Neural cell (in vitro differentiated cells): ENCODE results near the gene NTRK1. TPM values are rescaled to one million over a fixed set of nuclear protein-coding genes. Genes with fewer than 3 reads are reported as not detected.

Experiments used
- H2AFZ ChIP-seq: fragments of 200-600, 300-800 bp; sonication (generic), shearing (Covaris generic); 2 replicates; pipeline ENCODE4 v1.6.0; 2014; ENCODE audit warnings: low read depth, mild to moderate bottlenecking, antibody characterized with exemption, low read length, moderate library complexity
- H3F3A ChIP-seq: fragments of 200-600 bp; shearing (Covaris generic); 2 replicates; pipeline ENCODE4 v1.6.1; 2016; ENCODE audit warnings: mild to moderate bottlenecking, moderate library complexity, mixed read lengths, antibody characterized with exemption, low read length; ENCODE audit not compliant: insufficient read depth, poor library complexity, severe bottlenecking
- H3K27ac ChIP-seq: fragments of 200-600, 300-800 bp; sonication (generic), shearing (Covaris generic); 2 replicates; pipeline ENCODE4 v1.5.1; 2014; ENCODE audit warnings: mild to moderate bottlenecking, low read length, moderate library complexity
- H3K27me3 ChIP-seq: fragments of 300-800, 200-600 bp; sonication (generic), shearing (Covaris generic); 2 replicates; pipeline ENCODE4 v1.6.0; 2014; ENCODE audit warnings: mild to moderate bottlenecking, low read depth, low read length, moderate library complexity; ENCODE audit not compliant: insufficient read depth
- H3K36me3 ChIP-seq: fragments of 300-800, 200-600 bp; sonication (generic), shearing (Covaris generic); 2 replicates; pipeline ENCODE4 v1.5.1; 2014; ENCODE audit warnings: mild to moderate bottlenecking, antibody characterized with exemption, low read length, moderate library complexity; ENCODE audit not compliant: insufficient read depth
- H3K4me2 ChIP-seq: fragments of 300-800, 200-600 bp; sonication (generic), shearing (Covaris generic); 2 replicates; pipeline ENCODE4 v1.6.0; 2014; ENCODE audit warnings: mild to moderate bottlenecking, low read length
- H3K4me3 ChIP-seq: fragments of 300-800, 200-600 bp; sonication (generic), shearing (Covaris generic); 2 replicates; pipeline ENCODE4 v1.5.1; 2014; ENCODE audit warnings: mild to moderate bottlenecking, low read length, moderate library complexity
- H3K79me2 ChIP-seq: fragments of 200-600 bp; shearing (Covaris generic); replicated peaks from 2 replicates; pipeline ENCODE4 v1.6.0; 2014; ENCODE audit warnings: mild to moderate bottlenecking, low read length, moderate library complexity; ENCODE audit not compliant: insufficient read depth
- H3K9ac ChIP-seq: fragments of 300-800, 200-600 bp; sonication (generic), shearing (Covaris generic); 2 replicates; pipeline ENCODE4 v1.6.1; 2016; ENCODE audit warnings: mild to moderate bottlenecking, low read length, mixed read lengths
- H3K9me2 ChIP-seq: fragments of 200-600 bp; shearing (Covaris generic); 2 replicates; pipeline ENCODE4 v1.6.1; 2016; ENCODE audit warnings: mild to moderate bottlenecking, low read length, mixed read lengths; ENCODE audit not compliant: insufficient read depth
- H3K9me3 ChIP-seq: fragments of 200-600, 300-800 bp; sonication (generic), shearing (Covaris generic); 2 replicates; pipeline ENCODE4 v1.6.1; 2016; ENCODE audit warnings: mild to moderate bottlenecking, mixed run types, low read length, moderate library complexity, mixed read lengths
- H4K20me1 ChIP-seq: fragments of 200-600 bp; shearing (Covaris generic); 2 replicates; pipeline ENCODE4 v1.6.1; 2016; ENCODE audit warnings: mild to moderate bottlenecking, mixed run types; ENCODE audit not compliant: insufficient read depth
- CTCF ChIP-seq: fragments of 450-650 bp; IDR thresholded peaks from 2 replicates; pipeline ENCODE4 v1.5.1; 2014; ENCODE audit warnings: antibody characterized with exemption, mild to moderate bottlenecking, moderate library complexity; ENCODE audit not compliant: poor library complexity, severe bottlenecking
- EP300 ChIP-seq: fragments of 450-650 bp; conservative IDR thresholded peaks from 2 replicates; pipeline ENCODE4 v1.6.1; 2014; ENCODE audit warnings: antibody characterized with exemption, mild to moderate bottlenecking, moderate library complexity; ENCODE audit not compliant: poor library complexity, severe bottlenecking
- EZH2 ChIP-seq: fragments of 200-600, 300-800 bp; shearing (Covaris generic), sonication (generic); IDR thresholded peaks from 2 replicates; pipeline ENCODE4 v1.6.1; 2014; ENCODE audit warnings: antibody characterized with exemption, low read length, borderline replicate concordance, mild to moderate bottlenecking; ENCODE audit not compliant: insufficient read depth, poor library complexity, severe bottlenecking
- MXI1 ChIP-seq: fragments of 450-650 bp; conservative IDR thresholded peaks from 2 replicates; pipeline ENCODE4 v1.6.1; 2014; ENCODE audit warnings: antibody characterized with exemption, mild to moderate bottlenecking; ENCODE audit not compliant: poor library complexity, severe bottlenecking
- POLR2AphosphoS5 ChIP-seq: IDR thresholded peaks from 2 replicates; pipeline ENCODE4 v1.6.1; 2012
- RAD21 ChIP-seq: fragments of 450-650 bp; conservative IDR thresholded peaks from 2 replicates; pipeline ENCODE4 v1.6.1; 2014; ENCODE audit warnings: antibody characterized with exemption, mild to moderate bottlenecking, moderate library complexity
- REST ChIP-seq: IDR thresholded peaks from 2 replicates; pipeline ENCODE4 v1.6.1; 2012; ENCODE audit warnings: borderline replicate concordance
- SMC3 ChIP-seq: fragments of 450-650 bp; conservative IDR thresholded peaks from 2 replicates; pipeline ENCODE4 v1.6.1; 2014; ENCODE audit warnings: antibody characterized with exemption, mild to moderate bottlenecking, moderate library complexity; ENCODE audit not compliant: poor library complexity
- TAF1 ChIP-seq: IDR thresholded peaks from 2 replicates; pipeline ENCODE4 v1.6.1; 2012; ENCODE audit warnings: low read depth
- polyA plus RNA-seq: library from polyadenylated mRNA; depleted of rRNA; stranded (reverse); fragments of >200 nt; gene quantifications from 2 replicates; pipeline ENCODE4 v1.2.3, GENCODE V29; 2014

NTRK1 gene
- polyA plus RNA-seq, 1 donor from 2014 or later, result 4.9 TPM

DNA sequence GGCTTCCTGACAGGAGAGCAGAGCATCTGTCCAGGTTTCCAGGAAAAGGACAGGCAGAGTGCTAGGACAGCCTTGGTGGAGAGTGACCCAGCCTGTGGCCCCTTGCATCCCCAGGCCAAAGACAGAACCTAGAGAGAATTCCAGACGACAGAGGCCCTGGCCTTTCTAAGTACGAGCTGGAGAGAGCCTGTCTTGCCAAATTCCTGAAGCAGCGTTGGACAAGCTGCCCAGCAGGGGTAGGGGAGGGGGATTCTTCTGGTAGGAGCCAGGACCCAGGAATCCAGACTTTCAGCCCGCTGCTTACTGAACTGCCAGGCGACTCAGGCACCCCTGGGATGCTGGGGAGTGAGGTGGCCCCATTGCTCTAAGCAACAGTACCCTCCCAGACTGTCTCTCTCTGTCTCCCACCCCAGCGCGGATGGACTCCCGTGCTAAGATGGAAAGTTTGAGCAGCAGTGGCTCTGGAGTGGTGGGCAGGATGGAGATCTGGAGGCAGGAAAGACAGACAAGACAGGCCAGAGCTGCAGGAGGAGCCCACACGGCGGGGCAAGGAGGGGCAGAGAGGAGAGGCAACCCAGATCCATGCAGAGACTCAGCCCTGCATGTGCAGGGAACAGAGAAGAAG lies 24.0 kb downstream of the NTRK1 start:
- Histone ChIP-seq H3K27ac (no peak overlapping the region), H2AFZ (no peak overlapping the region), H4K20me1 (no peaks in the 10 kb centered on the region), H3K4me3 (no peak overlapping the region), H3K4me2 (no peak overlapping the region), H3F3A (no peaks in the 10 kb centered on the region), H3K36me3 (no peaks in the 10 kb centered on the region), H3K9me2 (no peaks in the 10 kb centered on the region), H3K27me3 (no peaks in the 10 kb centered on the region), H3K9ac (no peak overlapping the region), H3K9me3 (no peaks in the 10 kb centered on the region), H3K79me2 (no peaks in the 10 kb centered on the region)
- TF ChIP-seq SMC3, result no peak
- TF ChIP-seq POLR2AphosphoS5, result no peak
- no peak for TF ChIP-seq EP300
- no peak for TF ChIP-seq EZH2
- no peak for TF ChIP-seq RAD21
- TF ChIP-seq TAF1, result no peak
- no peak for TF ChIP-seq REST
- TF ChIP-seq MXI1, result no peak
- TF ChIP-seq CTCF, result no peak

GRCh38 chr1:156885314-156885713 lies 24.6 kb downstream of the NTRK1 start:
- no peak overlapping the region for H3K4me2 ChIP-seq
- H3K9ac ChIP-seq, result no peak overlapping the region
- H3K79me2 ChIP-seq, result no peaks in the 10 kb centered on the region
- H3K36me3 ChIP-seq, result no peaks in the 10 kb centered on the region
- H2AFZ ChIP-seq, result no peak overlapping the region
- TF ChIP-seq EZH2, result no peak
- TF ChIP-seq EP300, result no peak
- no peak for TF ChIP-seq POLR2AphosphoS5
- no peaks in the 10 kb centered on the region for H3K27me3 ChIP-seq
- H3F3A ChIP-seq, result no peaks in the 10 kb centered on the region
- no peaks in the 10 kb centered on the region for H3K9me3 ChIP-seq
- no peaks in the 10 kb centered on the region for H4K20me1 ChIP-seq
- H3K27ac ChIP-seq, result no peak overlapping the region
- no peaks in the 10 kb centered on the region for H3K9me2 ChIP-seq
- H3K4me3 ChIP-seq, result no peak overlapping the region
